Naive B cell (primary cell): ENCODE data around the gene AAR2. TPM values are rescaled to one million over a fixed set of nuclear protein-coding genes. Genes with fewer than 3 reads are reported as not detected.

Experiments
- ATAC-seq, 2 donors: fragments of 150-1000 bp; cut with Tn5 transposase; 2 replicates each; pipeline ENCODE4 v1.10.0; 2021; ENCODE audit warnings: low read depth in 2 of 2, mild to moderate bottlenecking in 2 of 2, moderate library complexity in 2 of 2
- DNase-seq: peaks from one replicate; pipeline ENCODE4 v3.0.0; 2022
- H3K27ac Mint-ChIP-seq, 6 donors: one replicate each; pipeline ENCODE4 v1.8.0; 2020 to 2022; ENCODE audit warnings: mild to moderate bottlenecking in 6 of 6, mixed read lengths in 6 of 6, moderate library complexity in 5 of 6, inconsistent platforms in 2 of 6
- H3K27me3 Mint-ChIP-seq, 3 donors: one replicate each; pipeline ENCODE4 v1.8.0; 2021 to 2022; ENCODE audit warnings: mixed read lengths in 3 of 3, mild to moderate bottlenecking in 1 of 3
- H3K36me3 Mint-ChIP-seq, 2 donors: one replicate each; pipeline ENCODE4 v1.8.0; 2020 to 2022; ENCODE audit warnings: mixed read lengths in 2 of 2, inconsistent platforms in 1 of 2, mild to moderate bottlenecking in 1 of 2
- H3K4me1 Mint-ChIP-seq, 3 donors: one replicate each; pipeline ENCODE4 v1.8.0; 2020 to 2022; ENCODE audit warnings: mixed read lengths in 3 of 3, inconsistent platforms in 1 of 3, mild to moderate bottlenecking in 1 of 3, moderate library complexity in 1 of 3
- H3K4me3 Mint-ChIP-seq, 8 donors: one replicate each; pipeline ENCODE4 v1.8.0; 2020 to 2022; ENCODE audit warnings: mild to moderate bottlenecking in 8 of 8, mixed read lengths in 8 of 8, moderate library complexity in 8 of 8, inconsistent platforms in 2 of 8
- H3K9me3 Mint-ChIP-seq, 7 donors: one replicate each; pipeline ENCODE4 v1.8.0; 2020 to 2022; ENCODE audit warnings: mixed read lengths in 7 of 7, mild to moderate bottlenecking in 5 of 7, inconsistent platforms in 2 of 7, moderate library complexity in 1 of 7
- polyA plus RNA-seq, 6 donors: library from polyadenylated mRNA; unstranded; fragments of 300-500 nt; fragmentation: Illumina TruSeq; gene quantifications; one replicate each; pipeline ENCODE4 v1.2.3, GENCODE V29; 2021; ENCODE audit warnings: low read depth in 6 of 6

The AAR2 gene
- polyA plus RNA-seq, 6 donors from 2014 or later, result 29.6 to 48.2 (median 34.7) TPM

- Mint-ChIP-seq H3K36me3 (no peaks in the 10 kb centered on the region), H3K27me3 (peaks cover 23 to 48% (median 42%) of the 10 kb centered on the region in 3 donors), H3K9me3 (peaks cover 0 to 3% (median 0%) of the 10 kb centered on the region in 7 donors), H3K27ac (no peak overlapping the region), H3K4me1 (no peaks in the 10 kb centered on the region), H3K4me3 (no peak overlapping the region)
- DNase-seq, result no peak
- no peak for ATAC-seq
Observed at GRCh38 chr20:36284751-36285150, 48.5 kb downstream of the AAR2 start.

GRCh38 chr20:36285746-36286447 is 49.6 kb downstream of the AAR2 start:
- DNase-seq (no peak), ATAC-seq (no peak)
- Mint-ChIP-seq H3K27me3 (peaks cover 18 to 41% (median 39%) of the 10 kb centered on the region in 3 donors), H3K27ac (no peak overlapping the region), H3K4me3 (no peak overlapping the region), H3K36me3 (no peaks in the 10 kb centered on the region), H3K9me3 (peaks cover 0 to 3% (median 0%) of the 10 kb centered on the region in 7 donors), H3K4me1 (no peaks in the 10 kb centered on the region)

- Mint-ChIP-seq H3K9me3 (peaks cover 0 to 6% (median 0%) of the 10 kb centered on the region in 7 donors), H3K36me3 (no peaks in the 10 kb centered on the region), H3K4me1 (no peaks in the 10 kb centered on the region), H3K27ac (no peak overlapping the region), H3K4me3 (peak overlapping the region in 1 of 8 donors; percentile 62), H3K27me3 (peaks cover 56 to 80% (median 74%) of the 10 kb centered on the region in 3 donors)
- DNase-seq, result no peak
- ATAC-seq, result no peak
Observed at GRCh38 chr20:36297656-36298055, 61.4 kb downstream of the AAR2 start.

- Mint-ChIP-seq H3K36me3 (no peaks in the 10 kb centered on the region), H3K27ac (no peak overlapping the region), H3K27me3 (peaks cover 60 to 83% (median 78%) of the 10 kb centered on the region in 3 donors), H3K4me1 (no peaks in the 10 kb centered on the region), H3K9me3 (peaks cover 0 to 6% (median 0%) of the 10 kb centered on the region in 7 donors), H3K4me3 (no peak overlapping the region)
- DNase-seq (no peak), ATAC-seq (no peak)
Observed at GRCh38 chr20:36298061-36298460, 61.8 kb downstream of the AAR2 start.

- Mint-ChIP-seq H3K9me3 (peaks cover 0 to 6% (median 0%) of the 10 kb centered on the region in 7 donors), H3K4me3 (peak overlapping the region in 1 of 8 donors; percentile 33), H3K36me3 (no peaks in the 10 kb centered on the region), H3K27me3 (peaks cover 68 to 87% (median 84%) of the 10 kb centered on the region in 3 donors), H3K27ac (no peak overlapping the region), H3K4me1 (peaks cover 0 to 3% (median 0%) of the 10 kb centered on the region in 3 donors)
- no peak for DNase-seq
- ATAC-seq, result no peak
Observed at GRCh38 chr20:36298795-36299339, 62.6 kb downstream of the AAR2 start.

GRCh38 chr20:36299459-36299858 is 63.2 kb downstream of the AAR2 start:
- peaks cover 73 to 92% (median 86%) of the 10 kb centered on the region in 3 donors for H3K27me3 Mint-ChIP-seq
- H3K4me1 Mint-ChIP-seq, result peaks cover 0 to 3% (median 0%) of the 10 kb centered on the region in 3 donors
- ATAC-seq (no peak), DNase-seq (no peak)
- H3K4me3 Mint-ChIP-seq, result no peak overlapping the region
- H3K9me3 Mint-ChIP-seq, result peaks cover 0 to 6% (median 0%) of the 10 kb centered on the region in 7 donors
- no peak overlapping the region for H3K27ac Mint-ChIP-seq
- no peaks in the 10 kb centered on the region for H3K36me3 Mint-ChIP-seq

GRCh38 chr20:36301359-36302119 is 65.3 kb downstream of the AAR2 start:
- DNase-seq (no peak), ATAC-seq (no peak)
- Mint-ChIP-seq H3K36me3 (no peaks in the 10 kb centered on the region), H3K4me3 (no peak overlapping the region), H3K9me3 (peaks cover 0 to 6% (median 0%) of the 10 kb centered on the region in 7 donors), H3K4me1 (peaks cover 0 to 8% (median 3%) of the 10 kb centered on the region in 3 donors), H3K27ac (no peak overlapping the region), H3K27me3 (peaks cover 73 to 87% (median 85%) of the 10 kb centered on the region in 3 donors)

GRCh38 chr20:36303020-36303595 is 66.8 kb downstream of the AAR2 start:
- peaks cover 62 to 83% (median 82%) of the 10 kb centered on the region in 3 donors for H3K27me3 Mint-ChIP-seq
- no peak overlapping the region for H3K4me3 Mint-ChIP-seq
- H3K9me3 Mint-ChIP-seq, result peaks cover 0 to 6% (median 0%) of the 10 kb centered on the region in 7 donors
- H3K4me1 Mint-ChIP-seq, result peaks cover 5 to 11% (median 6%) of the 10 kb centered on the region in 3 donors
- no peak for DNase-seq
- peak overlapping the region in 1 of 6 donors; percentile 82 for H3K27ac Mint-ChIP-seq
- no peak for ATAC-seq
- H3K36me3 Mint-ChIP-seq, result no peaks in the 10 kb centered on the region

GRCh38 chr20:36303831-36304230 is 67.6 kb downstream of the AAR2 start:
- Mint-ChIP-seq H3K9me3 (peaks cover 0 to 6% (median 0%) of the 10 kb centered on the region in 7 donors), H3K27ac (no peak overlapping the region), H3K4me3 (peak overlapping the region in 1 of 8 donors; percentile 42), H3K36me3 (no peaks in the 10 kb centered on the region), H3K4me1 (peaks cover 5 to 11% (median 6%) of the 10 kb centered on the region in 3 donors), H3K27me3 (peaks cover 63 to 83% (median 82%) of the 10 kb centered on the region in 3 donors)
- no peak for DNase-seq
- ATAC-seq, result no peak

- ATAC-seq, result no peak
- peaks cover 64 to 83% (median 83%) of the 10 kb centered on the region in 3 donors for H3K27me3 Mint-ChIP-seq
- peak overlapping the region in 1 of 6 donors; percentile 44 for H3K27ac Mint-ChIP-seq
- peaks cover 5 to 11% (median 6%) of the 10 kb centered on the region in 3 donors for H3K4me1 Mint-ChIP-seq
- no peaks in the 10 kb centered on the region for H3K36me3 Mint-ChIP-seq
- H3K9me3 Mint-ChIP-seq, result peaks cover 0 to 6% (median 0%) of the 10 kb centered on the region in 7 donors
- no peak for DNase-seq
- peak overlapping the region in 7 of 8 donors; percentile 48 to 88 (median 69) for H3K4me3 Mint-ChIP-seq
Observed at GRCh38 chr20:36304786-36305495, 68.7 kb downstream of the AAR2 start.

GRCh38 chr20:36305602-36306551 is 69.6 kb downstream of the AAR2 start, which contains the start of gene DLGAP4:
Gene DLGAP4, plus strand, starts transcription at chr20:36306339. Its CDS starts 125,379 bp downstream, at chr20:36431718.
- Mint-ChIP-seq H3K36me3 (no peaks in the 10 kb centered on the region), H3K27ac (peak within 1 kb of the TSS in 2 of 6 donors; percentile 44 to 81), H3K4me1 (peaks cover 5 to 11% (median 6%) of the 10 kb centered on the region in 3 donors), H3K4me3 (peak within 1 kb of the TSS in 7 of 8 donors; percentile 62 to 88 (median 82)), H3K27me3 (peaks cover 65 to 85% (median 85%) of the 10 kb centered on the region in 3 donors), H3K9me3 (peaks cover 0 to 3% (median 0%) of the 10 kb centered on the region in 7 donors)
- DNase-seq (no peak), ATAC-seq (peak; percentile 10 to 28)
